GM21367 (cell line): ENCODE data around the gene FZR1.
A peak's percentile ranks its signal among the peaks of the same experiment; 100 is the strongest.
"Not testable (repeated sequence)": the region's sequence is repeated elsewhere in the genome, so short reads cannot be mapped to it uniquely, and the experiment has no call there.

Experiments used
- ATAC-seq: cut with Tn5 transposase; IDR thresholded peaks from one replicate; pipeline ENCODE4 v1.9.1; 2021; ENCODE audit not compliant: unreplicated experiment

Gene FZR1

DNA sequence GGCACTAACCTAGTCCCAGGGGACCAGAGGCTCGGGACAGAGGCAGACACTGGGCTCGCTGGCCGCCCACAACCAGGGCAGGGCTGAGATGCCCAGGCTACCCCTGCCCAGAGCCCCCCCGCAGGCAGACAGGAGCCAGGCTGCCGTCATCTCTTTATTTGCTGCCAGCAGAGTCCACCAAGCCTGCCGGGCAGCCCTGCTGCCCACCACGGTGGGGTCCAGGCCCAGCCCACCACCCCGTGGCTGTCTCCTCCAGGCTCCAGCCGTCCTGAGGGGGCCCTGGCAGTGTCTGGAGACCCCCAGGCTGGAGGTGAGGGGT is 37.9 kb downstream of the FZR1 start:
- no peak for ATAC-seq

DNA sequence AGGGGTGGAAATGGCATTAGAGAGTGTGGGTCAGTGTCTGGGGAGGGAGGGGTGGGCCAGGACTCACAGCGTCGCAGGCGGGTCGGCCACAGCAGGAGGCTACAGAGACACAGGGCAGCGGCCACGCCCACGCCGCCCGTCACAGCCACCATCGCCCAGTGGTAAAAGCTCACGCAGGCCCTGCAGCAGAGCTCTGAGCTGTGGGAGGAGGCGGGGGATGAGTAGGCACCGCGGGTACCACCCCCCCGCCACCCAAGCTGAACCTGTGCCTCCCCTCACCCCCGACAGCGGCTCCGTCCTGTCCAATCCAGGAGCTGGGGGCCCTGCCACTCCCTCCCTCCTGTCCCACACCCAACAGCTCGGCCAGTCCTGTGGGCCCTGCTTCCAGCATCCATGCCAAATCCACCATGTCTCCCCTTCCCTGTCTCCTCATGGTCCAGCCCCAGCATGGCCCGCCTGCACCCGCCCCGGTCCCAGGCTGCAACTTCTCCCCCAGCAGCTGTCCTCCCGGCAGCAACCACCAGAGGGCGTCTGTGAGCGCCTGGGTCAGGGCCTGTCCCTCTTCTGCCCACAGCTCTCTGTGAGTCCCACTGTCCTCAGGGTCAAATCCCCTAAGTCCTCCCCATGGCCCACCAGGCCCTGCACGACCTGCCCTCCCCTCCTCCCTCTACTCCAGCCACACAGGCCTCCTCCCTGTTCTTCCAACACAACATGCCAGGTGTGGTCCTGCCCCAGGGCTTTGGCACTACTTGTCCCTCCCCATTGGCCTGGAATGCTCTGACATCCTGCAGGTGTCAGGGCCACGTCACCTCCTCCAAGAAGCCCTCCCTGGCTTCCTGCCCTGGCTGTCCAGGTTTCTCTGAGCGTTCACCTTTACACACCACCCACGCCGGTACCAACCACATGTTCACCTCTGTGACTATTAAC is 38.9 kb downstream of the FZR1 start:
- no peak for ATAC-seq

DNA sequence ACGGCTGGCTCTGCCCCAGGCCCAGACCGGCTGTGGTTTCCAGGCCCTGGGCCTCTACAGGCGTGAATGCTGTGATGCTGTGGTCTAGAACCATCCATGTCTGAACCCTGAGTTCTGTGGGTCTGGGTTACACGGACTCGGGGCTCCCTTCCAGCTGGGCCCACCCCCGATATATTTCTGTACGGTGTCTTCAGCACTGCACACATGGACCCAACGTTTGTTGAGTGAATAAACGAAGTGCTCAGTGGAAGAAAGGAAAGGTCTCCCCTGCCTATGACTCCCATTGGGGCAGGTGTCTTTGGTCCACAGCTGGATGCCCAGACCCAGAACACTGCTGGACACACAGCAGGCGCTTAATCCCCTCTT is 39.5 kb downstream of the FZR1 start:
- no peak for ATAC-seq

DNA sequence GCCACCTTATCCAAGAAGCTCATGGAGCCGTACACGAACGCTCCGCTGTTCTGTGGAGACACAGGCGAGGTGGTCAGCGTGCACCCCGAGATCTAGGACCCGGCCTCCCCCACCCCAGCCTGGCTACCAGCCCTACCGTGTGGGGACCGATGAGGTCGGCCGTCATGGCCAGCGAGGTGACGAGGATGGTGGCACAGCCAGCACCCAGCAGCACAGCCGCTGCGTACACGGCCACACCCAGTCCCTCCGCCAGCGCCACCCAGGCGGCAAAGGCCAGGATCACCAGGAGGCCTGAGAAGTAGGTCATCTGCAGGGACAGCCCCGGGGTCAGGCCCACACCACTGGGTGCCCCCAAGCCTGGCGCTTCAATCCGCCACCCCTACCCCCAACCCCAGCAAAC is 40.0 kb downstream of the FZR1 start:
- ATAC-seq, result no peak

DNA sequence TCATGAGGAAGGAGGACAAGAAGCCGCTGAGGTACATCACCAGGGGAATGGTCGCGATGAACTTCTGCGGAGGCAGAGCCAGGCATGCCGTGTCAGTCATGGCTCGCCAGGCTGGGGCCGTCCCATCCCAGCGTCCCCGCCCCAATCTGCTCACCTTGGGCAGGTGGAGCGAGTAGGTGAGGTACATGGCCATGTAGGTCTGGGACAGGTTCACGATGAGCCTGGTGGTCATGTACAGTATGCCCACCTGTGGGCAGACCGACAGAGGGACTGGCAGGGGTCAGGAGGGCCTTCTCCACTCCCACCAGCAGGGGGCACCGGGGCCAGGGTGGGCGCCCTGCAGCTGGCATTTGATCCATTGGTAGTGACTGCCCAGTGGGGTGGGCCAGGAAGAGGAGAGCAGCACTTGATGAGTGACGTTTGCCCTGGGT is 41.2 kb downstream of the FZR1 start:
- ATAC-seq, result no peak

DNA sequence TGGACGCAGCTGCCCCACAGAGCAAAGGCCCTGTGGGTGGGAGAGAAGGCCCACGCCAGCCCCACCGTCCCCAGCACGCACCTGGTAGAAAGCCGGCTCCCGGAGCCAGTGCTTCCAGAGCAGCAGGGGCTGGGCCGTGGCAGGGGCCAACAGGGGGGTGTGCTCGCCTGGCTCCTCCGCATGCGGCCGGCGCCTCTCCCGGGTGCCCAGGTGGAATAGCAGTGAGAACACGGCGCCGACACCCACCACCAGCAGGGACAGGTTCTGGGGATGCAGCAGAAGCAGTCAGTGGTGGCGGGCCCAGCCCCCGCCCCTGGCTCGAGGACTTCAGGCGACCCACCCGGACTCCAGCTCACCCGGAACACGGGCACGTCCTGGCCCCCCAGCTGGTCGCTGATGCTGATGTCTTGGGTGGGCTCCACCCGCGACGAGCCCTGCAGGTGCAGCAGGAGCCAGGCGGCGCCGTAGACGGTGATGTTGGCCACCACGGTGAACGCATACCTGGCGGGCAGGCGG is 41.7 kb downstream of the FZR1 start:
- ATAC-seq, result no peak

DNA sequence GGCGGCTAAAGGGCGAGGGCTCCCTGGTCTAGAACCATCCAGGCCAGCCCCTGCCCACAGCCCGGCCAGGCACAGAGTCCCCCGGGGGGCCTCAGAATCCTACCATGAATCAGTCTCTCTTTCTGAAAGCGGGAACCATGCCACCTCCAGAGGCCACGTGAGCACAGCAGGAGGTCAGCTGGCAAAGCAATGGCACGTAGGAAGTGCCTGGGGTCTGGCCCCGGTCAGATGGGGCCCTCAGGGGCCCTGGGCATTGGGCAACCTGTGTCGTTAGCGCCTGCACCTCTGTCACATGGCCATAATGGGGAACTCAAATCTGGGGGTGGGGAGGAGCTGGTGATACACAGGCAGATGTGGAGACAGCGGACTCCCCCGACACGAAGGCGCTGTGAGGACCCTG is 42.5 kb downstream of the FZR1 start:
- ATAC-seq, result no peak

DNA sequence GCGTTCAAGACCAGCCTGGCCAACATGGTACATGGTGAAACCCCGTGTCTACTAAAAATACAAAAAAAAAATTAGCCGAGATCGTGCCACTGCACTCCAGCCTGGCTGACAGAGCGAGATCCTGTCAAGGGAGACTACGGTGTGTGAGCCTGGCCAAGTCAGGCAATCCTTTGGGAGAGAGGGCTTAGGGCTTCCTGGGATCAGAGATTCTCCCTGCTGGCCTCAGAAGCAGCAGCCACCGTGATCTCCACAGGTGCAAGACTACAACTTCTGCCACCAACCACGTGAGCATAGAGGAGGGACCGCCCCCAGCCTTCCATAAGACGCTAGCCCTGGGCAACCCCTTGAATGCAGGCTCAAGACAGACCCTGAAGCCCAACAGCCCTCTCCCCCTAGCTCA is 43.7 kb downstream of the FZR1 start:
- no peak for ATAC-seq

DNA sequence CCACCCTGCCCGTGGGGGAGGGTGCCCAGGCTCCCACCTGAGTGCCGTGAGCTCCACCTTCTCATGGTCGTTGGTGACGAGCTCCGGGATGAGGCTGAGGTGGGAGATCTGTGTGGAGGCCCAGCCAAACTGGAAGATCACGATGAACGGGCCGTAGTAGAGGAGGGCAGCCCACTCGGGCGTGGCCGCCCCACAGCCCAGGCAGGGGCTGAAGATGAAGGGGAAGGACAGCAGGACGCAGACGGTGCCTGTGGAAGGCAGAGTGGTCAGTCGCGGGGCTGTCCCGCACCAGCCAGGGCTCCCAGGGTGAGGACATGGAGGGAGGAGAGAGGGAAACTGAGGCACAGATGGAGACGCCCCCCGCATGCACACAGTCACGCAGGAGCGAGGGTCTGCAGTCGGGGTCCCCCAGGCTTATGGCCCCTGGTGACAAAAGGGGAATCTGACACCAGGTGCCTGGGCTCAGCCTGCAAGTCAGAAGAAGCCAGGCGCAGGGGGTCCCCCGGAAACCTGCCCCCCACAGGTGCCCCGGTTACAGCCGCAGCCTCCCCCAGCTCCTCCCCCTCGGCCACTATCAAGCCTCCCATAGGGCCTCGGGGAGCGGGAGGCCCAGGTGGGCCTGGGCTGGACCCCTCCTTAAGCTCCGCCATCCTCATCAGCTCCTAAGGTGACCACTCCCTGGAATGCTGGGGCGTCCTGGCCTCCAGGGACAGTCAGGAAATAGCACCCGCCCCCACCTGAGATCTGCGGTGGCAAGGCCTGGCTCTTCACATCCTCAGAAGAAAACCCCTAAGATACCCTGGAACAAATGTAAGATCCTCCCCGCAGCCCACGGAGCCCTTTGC is 45.1 kb downstream of the FZR1 start:
- no peak for ATAC-seq

DNA sequence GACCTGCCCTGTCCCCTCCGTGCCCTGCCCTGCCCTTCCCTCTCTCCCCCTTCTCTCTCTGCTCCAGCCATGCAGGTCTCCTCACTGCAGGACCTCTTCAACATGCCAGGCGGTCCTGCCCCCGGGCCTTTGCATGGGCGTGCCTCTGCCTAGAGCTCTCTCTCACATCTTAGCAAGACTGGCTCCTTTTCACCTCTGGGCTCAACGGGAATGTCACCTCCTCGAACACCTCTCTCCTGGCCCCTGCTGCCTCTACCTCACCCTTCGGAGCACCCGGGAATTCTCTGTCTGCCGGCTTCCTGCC is 45.6 kb downstream of the FZR1 start:
- ATAC-seq, result no peak

DNA sequence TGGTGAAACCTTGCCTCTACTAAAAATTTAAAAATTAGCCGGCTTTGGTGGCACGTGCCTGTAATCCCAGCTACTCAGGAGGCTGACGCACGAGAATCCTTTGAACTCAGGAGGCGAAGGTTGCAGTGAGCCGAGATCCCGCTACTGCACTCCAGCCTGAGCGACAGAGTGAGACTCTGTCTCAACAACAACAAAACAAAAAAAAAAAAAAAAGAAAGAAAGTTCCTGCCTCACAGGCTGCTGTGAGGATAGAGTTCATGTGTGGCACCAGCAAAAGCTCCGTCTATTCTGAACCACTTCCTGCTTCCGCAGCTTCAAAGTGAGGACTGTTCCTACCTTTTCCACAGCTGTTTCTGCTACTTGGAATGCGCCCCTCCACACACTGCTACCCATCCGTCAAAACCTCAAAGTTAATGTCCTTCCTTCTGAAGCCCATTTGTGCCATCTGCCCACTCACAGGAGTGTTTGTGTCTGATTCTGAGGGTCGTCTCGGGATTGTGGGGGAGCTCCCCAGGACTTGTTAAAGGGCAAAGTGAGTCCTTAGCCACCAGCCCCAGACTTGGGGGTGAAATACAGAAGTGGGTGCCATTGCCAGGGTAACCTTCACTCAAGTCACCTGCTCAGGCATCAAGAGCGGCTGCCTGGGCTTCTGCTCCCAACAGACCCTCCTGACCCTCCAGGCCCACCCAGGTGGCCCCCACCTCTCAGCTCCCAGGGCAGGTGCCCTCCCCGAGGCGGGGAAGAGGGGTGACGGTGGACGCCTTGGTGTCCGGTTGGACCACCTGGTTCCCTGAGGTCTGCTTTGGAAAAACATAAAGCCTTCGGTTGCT is 48.4 kb downstream of the FZR1 start:
- ATAC-seq, result no peak

DNA sequence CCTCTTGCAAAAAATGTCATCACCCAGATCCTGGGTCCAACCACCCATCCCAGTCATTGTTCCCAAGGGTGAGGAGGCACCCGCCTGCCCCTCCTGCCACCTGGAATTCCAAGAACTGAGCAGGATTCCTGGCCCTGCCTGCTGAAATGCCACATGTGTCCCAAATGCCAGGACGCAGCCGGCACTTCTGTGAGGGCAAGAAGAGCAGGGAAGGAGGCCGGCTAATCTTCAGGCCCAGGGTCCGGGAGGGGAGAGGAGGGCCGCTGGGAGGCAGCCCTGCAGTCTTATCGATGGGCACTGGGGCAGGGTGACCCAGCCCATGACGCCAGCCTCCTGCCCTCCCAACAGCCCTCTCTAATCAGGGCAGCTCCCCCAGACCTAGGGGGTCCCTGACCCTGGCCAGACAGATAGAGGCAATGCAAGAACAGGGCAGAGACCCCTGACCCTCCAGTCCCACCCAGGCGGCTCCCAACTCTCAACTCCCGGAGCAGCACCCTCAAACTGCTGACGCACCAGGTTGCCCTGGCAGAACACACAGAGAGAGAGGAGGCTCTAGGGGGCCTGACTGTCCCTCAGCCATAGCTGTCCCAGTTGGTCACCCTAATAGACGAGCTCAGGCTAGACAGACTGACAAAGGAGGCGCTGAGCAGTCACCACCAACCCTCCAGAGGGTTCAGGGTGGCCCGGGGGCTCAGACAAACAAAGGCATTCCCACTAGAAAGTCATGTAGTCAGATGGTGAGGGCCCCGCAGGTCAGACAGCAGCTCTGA is 49.7 kb downstream of the FZR1 start:
- ATAC-seq, result no peak

DNA sequence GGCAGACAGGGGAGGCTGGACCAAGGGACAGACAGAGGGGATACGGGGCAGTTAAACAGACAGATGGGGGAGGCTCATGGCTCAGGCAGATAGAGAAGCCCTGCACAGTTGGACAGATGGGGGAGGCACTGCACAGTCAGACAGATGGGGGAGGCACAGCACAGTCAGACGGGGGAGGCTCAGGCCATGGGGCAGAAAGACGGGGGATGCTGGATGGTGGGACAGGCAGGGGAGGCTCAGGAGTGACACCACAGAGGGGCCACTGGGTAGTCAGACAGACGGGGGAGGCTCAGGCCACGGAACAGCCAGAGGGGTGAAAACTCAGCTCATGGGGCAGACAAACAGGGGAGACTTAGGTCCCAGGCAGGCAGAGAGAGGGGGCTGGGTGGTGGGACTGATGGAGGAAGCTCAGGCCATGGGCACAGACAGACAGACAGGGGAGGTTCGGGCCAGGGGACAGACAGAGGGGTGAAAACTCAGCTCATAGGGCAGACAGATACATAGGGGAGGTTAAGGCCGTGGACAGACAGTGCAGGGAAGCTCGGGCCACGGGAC is 50.4 kb downstream of the FZR1 start:
- ATAC-seq, result no peak

DNA sequence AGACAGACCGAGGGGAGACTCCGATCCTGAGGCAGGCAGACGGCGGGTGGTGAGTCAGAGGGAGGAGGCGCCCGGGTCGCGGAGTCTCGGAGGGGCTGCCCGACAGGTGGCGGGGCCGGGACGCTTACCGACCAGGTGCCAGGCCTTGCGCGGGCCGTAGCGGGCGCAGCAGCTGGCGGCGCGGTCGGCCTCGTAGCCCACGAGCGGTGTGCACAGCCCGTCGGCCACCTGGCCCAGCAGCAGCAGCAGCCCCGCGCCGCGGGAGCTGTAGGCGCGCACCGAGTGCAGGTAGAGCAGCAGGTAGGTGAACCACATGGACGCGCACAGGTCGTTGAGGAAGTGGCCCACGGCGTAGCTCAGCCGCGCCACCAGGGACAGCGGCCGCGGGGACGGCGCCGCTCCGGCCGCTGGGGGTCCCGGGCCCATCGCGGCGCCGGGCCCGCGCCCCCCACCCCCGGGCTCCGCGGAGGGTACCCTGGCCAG is 50.9 kb downstream of the FZR1 start:
- peak; percentile 17 for ATAC-seq

DNA sequence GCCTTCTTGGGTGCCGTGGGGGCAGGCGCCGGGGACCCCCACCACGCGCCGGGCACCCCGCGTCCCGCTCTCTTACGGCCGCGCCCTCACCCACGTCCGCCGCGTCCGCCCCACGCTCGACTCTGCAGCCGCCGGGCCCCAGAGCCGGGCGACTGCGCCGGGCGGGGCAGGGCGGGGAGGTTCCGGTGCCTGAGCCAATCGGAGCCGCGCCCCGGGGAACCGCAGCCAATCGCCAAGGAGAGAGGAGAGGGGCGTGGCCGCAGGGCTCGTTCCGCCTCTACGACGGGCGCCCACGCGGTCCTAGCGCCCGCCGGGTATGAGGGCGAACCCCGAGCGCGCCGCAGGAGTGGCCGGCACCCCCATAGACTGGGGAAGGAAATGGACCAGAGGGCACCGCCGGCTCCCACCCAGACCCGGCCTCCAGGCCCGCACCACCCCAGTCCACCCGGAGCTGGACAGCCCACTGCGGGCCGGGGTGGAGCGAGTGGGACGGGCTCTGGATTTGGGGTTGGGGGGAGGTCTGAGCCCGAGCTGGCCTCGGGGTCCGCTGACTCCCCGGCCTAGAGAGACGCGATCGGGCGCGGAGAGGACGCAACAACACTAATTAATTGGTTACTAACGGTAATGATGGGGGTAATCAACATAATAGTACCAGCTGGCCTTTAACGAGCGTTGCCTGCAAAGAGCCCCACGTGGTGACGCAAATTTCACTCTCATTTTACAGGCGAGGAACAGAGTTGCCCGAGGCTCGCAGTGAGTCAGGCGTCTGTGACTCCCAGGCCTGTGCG is 51.5 kb downstream of the FZR1 start, which contains the start of gene MFSD12:
Gene MFSD12 (minus strand): TSS at position 126 of the 788 bp plus-strand sequence. CDS start 183 bp downstream, outside the sequence.
- ATAC-seq, result peak; percentile 69

DNA sequence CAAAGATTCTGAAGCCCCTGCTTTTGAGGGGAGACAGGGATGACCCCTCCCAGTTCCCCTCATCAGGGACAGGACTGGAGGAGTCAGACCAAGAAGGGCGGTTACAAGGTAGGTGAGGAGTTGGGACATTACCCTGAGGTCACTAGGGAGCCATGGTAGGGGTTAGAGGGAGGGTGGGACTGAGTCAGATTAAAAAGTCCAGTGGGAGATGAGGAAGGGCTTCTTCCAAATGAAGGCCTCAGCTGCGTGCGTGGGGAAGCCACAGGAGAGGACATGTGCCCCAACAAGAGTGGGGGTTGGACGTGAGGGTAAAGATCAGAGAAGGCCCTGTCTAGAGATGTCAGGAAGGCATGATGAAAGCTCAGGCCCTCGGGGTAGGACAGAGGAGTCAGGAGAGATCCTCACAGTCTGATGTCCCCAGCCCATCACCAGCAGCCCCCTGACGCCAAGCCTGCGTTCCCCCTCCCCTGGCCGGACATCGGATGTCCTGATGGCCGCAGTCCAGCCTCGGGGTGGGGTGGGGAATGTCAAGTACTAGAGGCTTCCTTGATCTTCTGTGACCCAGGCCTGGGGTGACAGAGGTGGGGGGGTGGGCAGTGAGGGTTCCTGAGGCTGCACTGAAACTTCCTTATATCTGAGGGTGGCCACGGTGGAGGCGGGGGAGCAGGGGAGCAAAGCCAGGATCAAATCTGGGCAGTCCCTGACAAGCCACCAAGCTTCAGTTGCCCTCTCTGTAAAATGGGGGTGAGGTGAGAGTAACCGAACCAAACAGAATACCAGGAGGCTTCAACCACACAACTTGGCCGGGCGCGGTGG is 57.8 kb downstream of the FZR1 start:
- ATAC-seq, result no peak

DNA sequence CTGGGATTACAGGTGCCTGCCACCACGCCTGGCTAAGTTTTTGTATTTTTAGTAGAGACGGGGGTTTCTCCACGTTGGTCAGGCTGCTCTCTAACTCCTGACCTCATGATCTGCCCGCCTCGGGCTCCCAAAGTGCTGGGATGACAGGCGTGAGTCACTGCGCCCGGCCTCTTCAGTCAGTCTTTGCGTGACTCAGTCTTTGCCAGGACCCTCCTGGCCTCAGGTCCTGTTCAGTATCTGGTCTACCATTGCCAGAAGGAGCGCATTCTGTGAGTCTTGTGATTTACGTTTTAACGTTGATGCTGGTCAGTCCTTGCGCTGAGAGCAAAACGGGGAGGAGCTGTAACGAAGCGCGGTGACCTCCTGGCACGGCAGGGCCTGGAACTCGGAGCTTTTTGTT is 59.0 kb downstream of the FZR1 start:
- ATAC-seq, result no peak

DNA sequence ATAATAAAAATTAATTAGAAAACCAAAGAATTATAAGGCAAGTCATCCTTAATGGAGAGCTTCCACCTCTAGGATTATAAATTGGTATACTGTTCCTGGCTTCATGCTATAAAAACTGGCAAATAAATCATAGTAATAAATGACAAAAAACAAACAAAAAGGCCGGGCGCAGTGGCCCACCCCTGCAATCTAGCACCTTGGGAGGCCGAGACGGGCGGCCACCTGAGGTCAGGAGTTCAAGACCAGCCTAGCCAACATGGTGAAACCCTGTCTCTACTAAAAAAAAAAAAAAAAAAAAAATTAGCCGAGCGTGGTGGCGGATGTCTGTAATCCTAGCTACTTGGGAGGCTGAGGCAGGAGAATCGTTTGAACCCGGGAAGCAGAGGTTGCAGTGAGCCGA is 63.9 kb downstream of the FZR1 start:
- not testable (repeated sequence) for ATAC-seq
